Caco-2 (cell line): ENCODE results near the gene FBP2. TPM values are rescaled to one million over a fixed set of nuclear protein-coding genes. Genes with fewer than 3 reads are reported as not detected.
"Not testable (repeated sequence)": the region's sequence is repeated elsewhere in the genome, so short reads cannot be mapped to it uniquely, and the experiment has no call there.

Source experiments
- BruUV-seq: library from RNA; stranded (reverse); fragments of 400-500 nt; replicated peaks from 2 replicates; lab custom pipeline; 2021; lab: Mats Ljungman, UMichigan
- CTCF ChIA-PET: fragments of 300-600 bp; sonication (Branson Sonifier 250); formaldehyde crosslinking; loops from one replicate; lab custom pipeline; 2022; ENCODE audit warnings: antibody characterized with exemption; lab: Charles Lee
- POLR2A ChIA-PET: fragments of 300-600 bp; sonication (Branson Sonifier 250); formaldehyde crosslinking; loops from one replicate; lab custom pipeline; 2022; ENCODE audit warnings: antibody characterized with exemption; lab: Charles Lee
- DNase-seq, 2 experiments: peaks; one replicate each; pipeline versions ENCODE4 v3.0.0 to v3.0.0-alpha.2; 2020 to 2022
- H3K27me3 ChIP-seq: replicated peaks from 2 replicates; pipeline ENCODE4 v1.6.0; 2011; ENCODE audit warnings: low read length; ENCODE audit not compliant: control insufficient read depth, insufficient read depth
- H3K36me3 ChIP-seq: 2 replicates; pipeline ENCODE4 v1.5.1; 2011; ENCODE audit warnings: low read length; ENCODE audit not compliant: control insufficient read depth, insufficient read depth
- H3K4me1 ChIP-seq: fragments of 250-450 bp; sonication (Bioruptor Pico); 2 replicates; pipeline ENCODE4 v1.5.1; 2020; ENCODE audit warnings: mild to moderate bottlenecking
- H3K4me3 ChIP-seq: 2 replicates; pipeline ENCODE4 v1.5.1; 2011; ENCODE audit warnings: low read depth, mild to moderate bottlenecking, control low read depth, low read length
- H3K9me3 ChIP-seq: fragments of 250-450 bp; sonication (Bioruptor Pico); 2 replicates; pipeline ENCODE4 v1.5.1; 2020; ENCODE audit warnings: mild to moderate bottlenecking, moderate library complexity
- H3K27ac Mint-ChIP-seq: one replicate; pipeline ENCODE4 v1.8.0; 2022; ENCODE audit warnings: mixed read lengths; ENCODE audit not compliant: unreplicated experiment
- H3K27me3 Mint-ChIP-seq: one replicate; pipeline ENCODE4 v1.8.0; 2022; ENCODE audit warnings: mixed read lengths; ENCODE audit not compliant: insufficient read depth, unreplicated experiment
- H3K36me3 Mint-ChIP-seq: one replicate; pipeline ENCODE4 v1.8.0; 2022; ENCODE audit warnings: mild to moderate bottlenecking, mixed read lengths; ENCODE audit not compliant: insufficient read depth, unreplicated experiment
- H3K4me1 Mint-ChIP-seq: one replicate; pipeline ENCODE4 v1.8.0; 2022; ENCODE audit warnings: low read depth, mixed read lengths; ENCODE audit not compliant: unreplicated experiment
- H3K4me3 Mint-ChIP-seq: one replicate; pipeline ENCODE4 v1.8.0; 2022; ENCODE audit warnings: mild to moderate bottlenecking, moderate library complexity, mixed read lengths; ENCODE audit not compliant: unreplicated experiment
- H3K9me3 Mint-ChIP-seq: one replicate; pipeline ENCODE4 v1.8.0; 2022; ENCODE audit warnings: mixed read lengths; ENCODE audit not compliant: unreplicated experiment
- intact Hi-C: fragments of 100-400 bp; cut with micrococcal nuclease; formaldehyde crosslinking; loops from one replicate; pipeline ENCODE4 v1.10.0; 2022; ENCODE audit not compliant: unreplicated experiment
- total RNA-seq: library from RNA; stranded (reverse); gene quantifications from 2 replicates; pipeline ENCODE4 v1.2.3, GENCODE V29; 2022
- TF ChIP-seq, protein P1 (sequence below), 2 experiments: fragments of 200-600 bp in 1 of 2; IDR thresholded peaks; 1 replicate in 1 of 2; 2 replicates in 1 of 2; pipeline versions ENCODE4 v1.5.1 to v1.8.0; 2011 to 2022; ENCODE audit warnings: antibody characterized with exemption in 1 of 2, control low read depth in 1 of 2, inconsistent platforms in 1 of 2, low read depth in 1 of 2, low read length in 1 of 2, mild to moderate bottlenecking in 1 of 2, moderate library complexity in 1 of 2; ENCODE audit not compliant: insufficient read depth in 1 of 2, severe bottlenecking in 1 of 2, unreplicated experiment in 1 of 2

FBP2 gene
- total RNA-seq, 1 experiment from 2014 or later = not detected

GRCh38 chr9:94600715-94601114 lies 7.1 kb upstream of the FBP2 start:
- H3K27ac Mint-ChIP-seq = no peak overlapping the region
- Histone ChIP-seq H3K9me3 (no peaks in the 10 kb centered on the region), H3K4me1 (peaks cover 17% of the 10 kb centered on the region), H3K36me3 (no peaks in the 10 kb centered on the region), H3K4me3 (no peak overlapping the region), H3K27me3 (no peaks in the 10 kb centered on the region)
- H3K9me3 Mint-ChIP-seq = no peaks in the 10 kb centered on the region
- no peaks in the 10 kb centered on the region for H3K36me3 Mint-ChIP-seq
- no peak overlapping the region for H3K4me3 Mint-ChIP-seq
- intact Hi-C loops = no loop called here
- ChIA-PET POLR2A (no interaction called here), CTCF (no interaction called here)
- TF ChIP-seq, protein P1, sequence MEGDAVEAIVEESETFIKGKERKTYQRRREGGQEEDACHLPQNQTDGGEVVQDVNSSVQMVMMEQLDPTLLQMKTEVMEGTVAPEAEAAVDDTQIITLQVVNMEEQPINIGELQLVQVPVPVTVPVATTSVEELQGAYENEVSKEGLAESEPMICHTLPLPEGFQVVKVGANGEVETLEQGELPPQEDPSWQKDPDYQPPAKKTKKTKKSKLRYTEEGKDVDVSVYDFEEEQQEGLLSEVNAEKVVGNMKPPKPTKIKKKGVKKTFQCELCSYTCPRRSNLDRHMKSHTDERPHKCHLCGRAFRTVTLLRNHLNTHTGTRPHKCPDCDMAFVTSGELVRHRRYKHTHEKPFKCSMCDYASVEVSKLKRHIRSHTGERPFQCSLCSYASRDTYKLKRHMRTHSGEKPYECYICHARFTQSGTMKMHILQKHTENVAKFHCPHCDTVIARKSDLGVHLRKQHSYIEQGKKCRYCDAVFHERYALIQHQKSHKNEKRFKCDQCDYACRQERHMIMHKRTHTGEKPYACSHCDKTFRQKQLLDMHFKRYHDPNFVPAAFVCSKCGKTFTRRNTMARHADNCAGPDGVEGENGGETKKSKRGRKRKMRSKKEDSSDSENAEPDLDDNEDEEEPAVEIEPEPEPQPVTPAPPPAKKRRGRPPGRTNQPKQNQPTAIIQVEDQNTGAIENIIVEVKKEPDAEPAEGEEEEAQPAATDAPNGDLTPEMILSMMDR (IDR thresholded peaks at IDR 0.05; ENCODE audit: insufficient read depth in 1 of 2, low read depth in 1 of 2, low read length in 1 of 2, severe bottlenecking in 1 of 2, unreplicated experiment in 1 of 2) = no peak
- peaks cover 2% of the 10 kb centered on the region for H3K27me3 Mint-ChIP-seq
- DNase-seq = no peak
- peaks cover 18% of the 10 kb centered on the region for H3K4me1 Mint-ChIP-seq
- no TSS peak for BruUV-seq

DNA sequence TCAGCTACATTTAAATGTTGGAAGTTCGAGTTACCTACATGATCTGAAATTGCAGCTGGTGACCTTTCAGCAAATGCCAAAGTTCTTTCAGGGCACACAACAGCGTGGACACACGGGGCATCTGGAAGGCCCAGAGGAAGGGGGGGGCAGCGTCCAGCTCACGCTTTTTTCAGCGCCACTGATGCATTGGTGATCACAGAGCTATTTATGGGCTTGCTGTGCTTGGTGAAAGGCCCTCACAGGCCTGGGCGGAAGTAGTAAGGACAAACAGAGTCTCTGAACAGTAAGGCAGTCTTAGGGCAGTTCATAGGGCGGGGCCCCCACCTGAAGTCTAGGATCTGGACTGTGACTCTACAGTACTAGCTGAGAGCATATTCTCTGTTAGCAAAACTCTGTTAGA lies 6.6 kb upstream of the FBP2 start:
- no peaks in the 10 kb centered on the region for H3K36me3 Mint-ChIP-seq
- H3K9me3 Mint-ChIP-seq = no peaks in the 10 kb centered on the region
- intact Hi-C loops = no loop called here
- H3K27ac Mint-ChIP-seq = no peak overlapping the region
- DNase-seq = no peak
- H3K4me1 ChIP-seq = peaks cover 17% of the 10 kb centered on the region
- H3K27me3 Mint-ChIP-seq = peaks cover 2% of the 10 kb centered on the region
- no peaks in the 10 kb centered on the region for H3K9me3 ChIP-seq
- H3K4me3 Mint-ChIP-seq = no peak overlapping the region
- H3K4me3 ChIP-seq = no peak overlapping the region
- POLR2A ChIA-PET = no interaction called here
- BruUV-seq = no TSS peak
- TF ChIP-seq, protein P1 (IDR thresholded peaks at IDR 0.05; ENCODE audit: insufficient read depth in 1 of 2, low read depth in 1 of 2, low read length in 1 of 2, severe bottlenecking in 1 of 2, unreplicated experiment in 1 of 2) = no peak
- peaks cover 15% of the 10 kb centered on the region for H3K4me1 Mint-ChIP-seq
- CTCF ChIA-PET = no interaction called here
- H3K27me3 ChIP-seq = no peaks in the 10 kb centered on the region
- H3K36me3 ChIP-seq = no peaks in the 10 kb centered on the region

DNA sequence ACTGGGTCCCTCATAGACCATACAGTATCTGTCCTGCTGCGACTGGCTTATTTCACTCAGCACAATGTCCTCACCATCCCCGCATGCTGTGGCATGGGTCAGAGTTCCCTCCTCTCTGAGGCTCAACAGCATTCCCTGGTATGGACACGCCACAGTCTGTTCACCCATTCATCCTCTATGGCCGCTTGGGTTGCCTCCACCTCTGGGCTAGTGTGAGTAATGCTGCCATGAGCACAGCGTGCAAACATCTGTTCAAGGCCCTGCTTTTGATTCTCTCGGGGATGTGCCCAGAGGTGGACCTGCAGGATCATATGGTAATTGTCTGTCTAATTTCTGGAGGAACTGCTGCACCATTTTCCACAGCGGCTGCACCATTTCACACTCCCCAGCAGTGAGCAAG lies 5.5 kb upstream of the FBP2 start:
- intact Hi-C loops = no loop called here
- DNase-seq = no peak
- TF ChIP-seq, protein P1 (IDR thresholded peaks at IDR 0.05; ENCODE audit: insufficient read depth in 1 of 2, low read depth in 1 of 2, low read length in 1 of 2, severe bottlenecking in 1 of 2, unreplicated experiment in 1 of 2) = no peak
- Mint-ChIP-seq H3K4me3 (no peak overlapping the region), H3K9me3 (no peaks in the 10 kb centered on the region), H3K36me3 (no peaks in the 10 kb centered on the region), H3K4me1 (peaks cover 13% of the 10 kb centered on the region), H3K27ac (no peak overlapping the region), H3K27me3 (peaks cover 2% of the 10 kb centered on the region)
- H3K27me3 ChIP-seq = no peaks in the 10 kb centered on the region
- no peak overlapping the region for H3K4me3 ChIP-seq
- no peaks in the 10 kb centered on the region for H3K36me3 ChIP-seq
- ChIA-PET POLR2A (no interaction called here), CTCF (no interaction called here)
- BruUV-seq = no TSS peak
- peaks cover 10% of the 10 kb centered on the region for H3K4me1 ChIP-seq
- no peaks in the 10 kb centered on the region for H3K9me3 ChIP-seq

DNA sequence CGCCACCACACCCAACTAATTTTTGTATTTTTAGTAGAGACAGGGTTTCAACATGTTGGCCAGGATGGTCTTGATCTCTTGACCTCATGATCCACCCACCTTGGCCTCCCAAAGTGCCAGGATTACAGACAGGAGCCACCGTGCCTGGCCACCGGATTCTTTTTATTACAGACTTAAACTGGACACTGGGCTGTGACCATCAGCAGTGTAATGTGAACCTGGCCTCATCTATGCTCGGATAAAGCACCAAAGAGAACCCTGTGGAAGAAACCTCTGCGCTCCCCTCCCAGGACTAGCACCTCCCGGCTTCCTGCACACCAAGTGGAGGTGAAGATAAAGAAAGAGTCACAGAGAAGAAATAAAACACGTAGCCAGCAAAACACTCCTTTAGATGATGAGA lies 941 bp downstream of the FBP2 start:
- intact Hi-C loops, H3K4me1 Mint-ChIP-seq, H3K4me3 ChIP-seq, DNase-seq, H3K27me3 ChIP-seq, H3K27me3 Mint-ChIP-seq, CTCF ChIA-PET, POLR2A ChIA-PET, H3K36me3 ChIP-seq, H3K9me3 ChIP-seq, H3K36me3 Mint-ChIP-seq, H3K4me3 Mint-ChIP-seq, H3K4me1 ChIP-seq, BruUV-seq, H3K27ac Mint-ChIP-seq, H3K9me3 Mint-ChIP-seq: not testable (repeated sequence)
